22Rv1 (cell line): ENCODE data around the gene CLSTN2.

ENCODE experiments used
- CTCF ChIP-seq: fragments of 450-650 bp; IDR thresholded peaks from 2 replicates; pipeline ENCODE4 v1.5.1; 2017; ENCODE audit warnings: mild to moderate bottlenecking
- ZFX ChIP-seq: fragments of 450-650 bp; IDR thresholded peaks from 2 replicates; pipeline ENCODE4 v1.6.1; 2017; ENCODE audit warnings: antibody characterized with exemption, borderline replicate concordance

- TF ChIP-seq CTCF (no peak), ZFX (no peak)
Observed at GRCh38 chr3:140096037-140096436, 161.1 kb downstream of the CLSTN2 start.
